HEK293 (cell line): ENCODE data around the gene AK1.

Source experiments
- EGR2 ChIP-seq: fragments of 450-650 bp; formaldehyde crosslinking; IDR thresholded peaks from 2 replicates; pipeline ENCODE4 v1.5.1; 2016; ENCODE audit warnings: low read depth, missing biosample characterization, missing genetic modification characterization
- KLF9 ChIP-seq: fragments of 450-650 bp; formaldehyde crosslinking; IDR thresholded peaks from 2 replicates; pipeline ENCODE4 v1.5.1; 2016; ENCODE audit warnings: missing biosample characterization, missing genetic modification characterization, low read depth
- TRIM28 ChIP-seq: IDR thresholded peaks from 2 replicates; pipeline ENCODE4 v1.6.1; 2011; ENCODE audit warnings: low read length, control low read depth, borderline replicate concordance
- ZBTB1 ChIP-seq: fragments of 450-650 bp; formaldehyde crosslinking; IDR thresholded peaks from 2 replicates; pipeline ENCODE4 v1.5.1; 2016; ENCODE audit warnings: missing biosample characterization, missing genetic modification characterization
- ZBTB17 ChIP-seq: fragments of 450-650 bp; formaldehyde crosslinking; IDR thresholded peaks from 2 replicates; pipeline ENCODE4 v1.5.1; 2016; ENCODE audit warnings: missing biosample characterization, missing genetic modification characterization
- ZNF10 ChIP-seq: fragments of 450-650 bp; formaldehyde crosslinking; IDR thresholded peaks from 2 replicates; pipeline ENCODE4 v1.5.1; 2017; ENCODE audit warnings: missing biosample characterization, missing genetic modification characterization
- ZNF112 ChIP-seq: fragments of 450-650 bp; formaldehyde crosslinking; IDR thresholded peaks from 2 replicates; pipeline ENCODE4 v1.5.0; 2017; ENCODE audit warnings: missing biosample characterization, missing genetic modification characterization
- ZNF140 ChIP-seq: fragments of 450-650 bp; formaldehyde crosslinking; IDR thresholded peaks from 2 replicates; pipeline ENCODE4 v1.5.1; 2016; ENCODE audit warnings: missing biosample characterization, missing genetic modification characterization
- ZNF16 ChIP-seq: fragments of 450-650 bp; formaldehyde crosslinking; IDR thresholded peaks from 2 replicates; pipeline ENCODE4 v1.5.1; 2016; ENCODE audit warnings: low read depth, missing biosample characterization, missing genetic modification characterization
- ZNF223 ChIP-seq: fragments of 450-650 bp; formaldehyde crosslinking; IDR thresholded peaks from 2 replicates; pipeline ENCODE4 v1.5.1; 2016; ENCODE audit warnings: missing biosample characterization, missing genetic modification characterization
- ZNF394 ChIP-seq: fragments of 450-650 bp; formaldehyde crosslinking; IDR thresholded peaks from 2 replicates; pipeline ENCODE4 v1.5.1; 2016; ENCODE audit warnings: missing biosample characterization, missing genetic modification characterization, mild to moderate bottlenecking, moderate library complexity, borderline replicate concordance
- ZNF416 ChIP-seq: fragments of 450-650 bp; formaldehyde crosslinking; IDR thresholded peaks from 2 replicates; pipeline ENCODE4 v1.5.1; 2016; ENCODE audit warnings: missing biosample characterization, missing genetic modification characterization
- ZNF596 ChIP-seq: fragments of 450-650 bp; IDR thresholded peaks from 2 replicates; pipeline ENCODE4 v1.5.0; 2018; ENCODE audit warnings: missing biosample characterization, mild to moderate bottlenecking, missing genetic modification characterization, moderate library complexity
- ZNF621 ChIP-seq: fragments of 450-650 bp; formaldehyde crosslinking; IDR thresholded peaks from 2 replicates; pipeline ENCODE4 v1.5.1; 2017; ENCODE audit warnings: missing biosample characterization, missing genetic modification characterization
- ZNF777 ChIP-seq: fragments of 450-650 bp; formaldehyde crosslinking; IDR thresholded peaks from 2 replicates; pipeline ENCODE4 v1.5.1; 2017; ENCODE audit warnings: missing biosample characterization, missing genetic modification characterization, borderline replicate concordance
- ZNF843 ChIP-seq: fragments of 450-650 bp; formaldehyde crosslinking; IDR thresholded peaks from 2 replicates; pipeline ENCODE4 v1.5.1; 2016; ENCODE audit warnings: missing biosample characterization, missing genetic modification characterization
- TF ChIP-seq, protein P1 (sequence below): fragments of 450-650 bp; formaldehyde crosslinking; IDR thresholded peaks from 2 replicates; pipeline ENCODE4 v1.5.1; 2016; ENCODE audit warnings: missing biosample characterization, missing genetic modification characterization, low read depth
- TF ChIP-seq, protein P2 (sequence below): fragments of 450-650 bp; formaldehyde crosslinking; optimal IDR thresholded peaks from 2 replicates; pipeline ENCODE3; 2016; ENCODE audit warnings: missing biosample characterization, mild to moderate bottlenecking, missing genetic modification characterization
- TF ChIP-seq, protein P3 (sequence below): fragments of 450-650 bp; formaldehyde crosslinking; IDR thresholded peaks from 2 replicates; pipeline ENCODE4 v1.5.1; 2016; ENCODE audit warnings: missing biosample characterization, missing genetic modification characterization, borderline replicate concordance
- TF ChIP-seq, protein P4 (sequence below): fragments of 450-650 bp; formaldehyde crosslinking; IDR thresholded peaks from 2 replicates; pipeline ENCODE4 v1.5.1; 2016; ENCODE audit warnings: missing biosample characterization, missing genetic modification characterization
- TF ChIP-seq, protein P5 (sequence below): fragments of 450-650 bp; formaldehyde crosslinking; conservative IDR thresholded peaks from 2 replicates; pipeline ENCODE4 v1.5.1; 2016; ENCODE audit warnings: low read depth, missing biosample characterization, missing genetic modification characterization

AK1 gene

DNA sequence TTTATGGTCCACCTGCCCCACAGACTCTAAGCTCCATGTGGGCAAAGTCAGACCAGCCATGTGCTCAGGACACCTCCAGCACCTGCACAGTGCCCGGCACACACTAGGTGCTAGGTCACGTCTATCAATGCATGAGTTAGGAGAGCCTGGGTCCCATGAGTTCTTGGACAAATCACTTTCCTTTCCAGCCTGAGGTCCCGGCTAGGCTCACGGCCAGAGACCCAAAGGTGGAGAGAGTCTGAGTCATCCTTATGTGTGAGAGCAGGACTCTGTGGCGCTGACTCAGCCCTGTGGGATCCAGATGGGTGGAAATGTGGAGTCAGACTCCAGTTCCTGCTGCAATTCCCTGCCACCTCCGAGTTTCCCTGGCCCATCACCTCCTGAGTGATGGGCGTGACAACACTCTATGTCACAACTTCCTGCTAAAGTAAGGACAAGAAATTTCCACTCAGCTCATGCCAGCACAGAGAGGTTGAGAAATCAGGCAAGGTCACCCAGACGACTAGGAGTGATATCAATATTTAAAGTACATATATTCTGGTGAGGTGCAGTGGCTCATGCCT is 41.9 kb upstream of the AK1 start (continued):
- TF ChIP-seq ZNF140 (tag by site-specific recombination), result no peak
- TF ChIP-seq, protein P1, sequence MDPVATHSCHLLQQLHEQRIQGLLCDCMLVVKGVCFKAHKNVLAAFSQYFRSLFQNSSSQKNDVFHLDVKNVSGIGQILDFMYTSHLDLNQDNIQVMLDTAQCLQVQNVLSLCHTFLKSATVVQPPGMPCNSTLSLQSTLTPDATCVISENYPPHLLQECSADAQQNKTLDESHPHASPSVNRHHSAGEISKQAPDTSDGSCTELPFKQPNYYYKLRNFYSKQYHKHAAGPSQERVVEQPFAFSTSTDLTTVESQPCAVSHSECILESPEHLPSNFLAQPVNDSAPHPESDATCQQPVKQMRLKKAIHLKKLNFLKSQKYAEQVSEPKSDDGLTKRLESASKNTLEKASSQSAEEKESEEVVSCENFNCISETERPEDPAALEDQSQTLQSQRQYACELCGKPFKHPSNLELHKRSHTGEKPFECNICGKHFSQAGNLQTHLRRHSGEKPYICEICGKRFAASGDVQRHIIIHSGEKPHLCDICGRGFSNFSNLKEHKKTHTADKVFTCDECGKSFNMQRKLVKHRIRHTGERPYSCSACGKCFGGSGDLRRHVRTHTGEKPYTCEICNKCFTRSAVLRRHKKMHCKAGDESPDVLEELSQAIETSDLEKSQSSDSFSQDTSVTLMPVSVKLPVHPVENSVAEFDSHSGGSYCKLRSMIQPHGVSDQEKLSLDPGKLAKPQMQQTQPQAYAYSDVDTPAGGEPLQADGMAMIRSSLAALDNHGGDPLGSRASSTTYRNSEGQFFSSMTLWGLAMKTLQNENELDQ (tag by site-specific recombination), result no peak
- TF ChIP-seq ZNF596, result no peak
- peak; percentile 46; the same call in 1 of the 2 replicates for TF ChIP-seq ZNF10
- no peak for TF ChIP-seq ZNF394 (tag by site-specific recombination)
- TF ChIP-seq ZNF223, result no peak
- TF ChIP-seq EGR2 (tag by site-specific recombination), result 0 out of 2 replicates have a peak, but pooled peaks have one; percentile 19
- TF ChIP-seq, protein P2, sequence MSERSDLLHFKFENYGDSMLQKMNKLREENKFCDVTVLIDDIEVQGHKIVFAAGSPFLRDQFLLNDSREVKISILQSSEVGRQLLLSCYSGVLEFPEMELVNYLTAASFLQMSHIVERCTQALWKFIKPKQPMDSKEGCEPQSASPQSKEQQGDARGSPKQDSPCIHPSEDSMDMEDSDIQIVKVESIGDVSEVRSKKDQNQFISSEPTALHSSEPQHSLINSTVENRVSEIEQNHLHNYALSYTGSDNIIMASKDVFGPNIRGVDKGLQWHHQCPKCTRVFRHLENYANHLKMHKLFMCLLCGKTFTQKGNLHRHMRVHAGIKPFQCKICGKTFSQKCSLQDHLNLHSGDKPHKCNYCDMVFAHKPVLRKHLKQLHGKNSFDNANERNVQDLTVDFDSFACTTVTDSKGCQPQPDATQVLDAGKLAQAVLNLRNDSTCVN (tag by site-specific recombination), result no peak
- no peak for TF ChIP-seq ZNF16 (tag by site-specific recombination)
- no peak for TF ChIP-seq TRIM28
- peak; percentile 26; the same call in 1 of the 2 replicates for TF ChIP-seq ZBTB17 (tag by site-specific recombination)
- TF ChIP-seq, protein P3, sequence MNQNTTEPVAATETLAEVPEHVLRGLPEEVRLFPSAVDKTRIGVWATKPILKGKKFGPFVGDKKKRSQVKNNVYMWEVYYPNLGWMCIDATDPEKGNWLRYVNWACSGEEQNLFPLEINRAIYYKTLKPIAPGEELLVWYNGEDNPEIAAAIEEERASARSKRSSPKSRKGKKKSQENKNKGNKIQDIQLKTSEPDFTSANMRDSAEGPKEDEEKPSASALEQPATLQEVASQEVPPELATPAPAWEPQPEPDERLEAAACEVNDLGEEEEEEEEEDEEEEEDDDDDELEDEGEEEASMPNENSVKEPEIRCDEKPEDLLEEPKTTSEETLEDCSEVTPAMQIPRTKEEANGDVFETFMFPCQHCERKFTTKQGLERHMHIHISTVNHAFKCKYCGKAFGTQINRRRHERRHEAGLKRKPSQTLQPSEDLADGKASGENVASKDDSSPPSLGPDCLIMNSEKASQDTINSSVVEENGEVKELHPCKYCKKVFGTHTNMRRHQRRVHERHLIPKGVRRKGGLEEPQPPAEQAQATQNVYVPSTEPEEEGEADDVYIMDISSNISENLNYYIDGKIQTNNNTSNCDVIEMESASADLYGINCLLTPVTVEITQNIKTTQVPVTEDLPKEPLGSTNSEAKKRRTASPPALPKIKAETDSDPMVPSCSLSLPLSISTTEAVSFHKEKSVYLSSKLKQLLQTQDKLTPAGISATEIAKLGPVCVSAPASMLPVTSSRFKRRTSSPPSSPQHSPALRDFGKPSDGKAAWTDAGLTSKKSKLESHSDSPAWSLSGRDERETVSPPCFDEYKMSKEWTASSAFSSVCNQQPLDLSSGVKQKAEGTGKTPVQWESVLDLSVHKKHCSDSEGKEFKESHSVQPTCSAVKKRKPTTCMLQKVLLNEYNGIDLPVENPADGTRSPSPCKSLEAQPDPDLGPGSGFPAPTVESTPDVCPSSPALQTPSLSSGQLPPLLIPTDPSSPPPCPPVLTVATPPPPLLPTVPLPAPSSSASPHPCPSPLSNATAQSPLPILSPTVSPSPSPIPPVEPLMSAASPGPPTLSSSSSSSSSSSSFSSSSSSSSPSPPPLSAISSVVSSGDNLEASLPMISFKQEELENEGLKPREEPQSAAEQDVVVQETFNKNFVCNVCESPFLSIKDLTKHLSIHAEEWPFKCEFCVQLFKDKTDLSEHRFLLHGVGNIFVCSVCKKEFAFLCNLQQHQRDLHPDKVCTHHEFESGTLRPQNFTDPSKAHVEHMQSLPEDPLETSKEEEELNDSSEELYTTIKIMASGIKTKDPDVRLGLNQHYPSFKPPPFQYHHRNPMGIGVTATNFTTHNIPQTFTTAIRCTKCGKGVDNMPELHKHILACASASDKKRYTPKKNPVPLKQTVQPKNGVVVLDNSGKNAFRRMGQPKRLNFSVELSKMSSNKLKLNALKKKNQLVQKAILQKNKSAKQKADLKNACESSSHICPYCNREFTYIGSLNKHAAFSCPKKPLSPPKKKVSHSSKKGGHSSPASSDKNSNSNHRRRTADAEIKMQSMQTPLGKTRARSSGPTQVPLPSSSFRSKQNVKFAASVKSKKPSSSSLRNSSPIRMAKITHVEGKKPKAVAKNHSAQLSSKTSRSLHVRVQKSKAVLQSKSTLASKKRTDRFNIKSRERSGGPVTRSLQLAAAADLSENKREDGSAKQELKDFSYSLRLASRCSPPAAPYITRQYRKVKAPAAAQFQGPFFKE (tag by site-specific recombination), result no peak
- no peak for TF ChIP-seq ZNF843 (tag by site-specific recombination)
- TF ChIP-seq, protein P4, sequence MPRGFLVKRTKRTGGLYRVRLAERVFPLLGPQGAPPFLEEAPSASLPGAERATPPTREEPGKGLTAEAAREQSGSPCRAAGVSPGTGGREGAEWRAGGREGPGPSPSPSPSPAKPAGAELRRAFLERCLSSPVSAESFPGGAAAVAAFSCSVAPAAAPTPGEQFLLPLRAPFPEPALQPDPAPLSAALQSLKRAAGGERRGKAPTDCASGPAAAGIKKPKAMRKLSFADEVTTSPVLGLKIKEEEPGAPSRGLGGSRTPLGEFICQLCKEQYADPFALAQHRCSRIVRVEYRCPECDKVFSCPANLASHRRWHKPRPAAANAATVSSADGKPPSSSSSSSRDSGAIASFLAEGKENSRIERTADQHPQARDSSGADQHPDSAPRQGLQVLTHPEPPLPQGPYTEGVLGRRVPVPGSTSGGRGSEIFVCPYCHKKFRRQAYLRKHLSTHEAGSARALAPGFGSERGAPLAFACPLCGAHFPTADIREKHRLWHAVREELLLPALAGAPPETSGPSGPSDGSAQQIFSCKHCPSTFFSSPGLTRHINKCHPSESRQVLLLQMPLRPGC (tag by site-specific recombination), result no peak
- TF ChIP-seq KLF9 (tag by site-specific recombination), result 0 out of 2 replicates have a peak, but pooled peaks have one; percentile 21
- no peak for TF ChIP-seq ZNF112 (tag by site-specific recombination)
- TF ChIP-seq ZNF777 (tag by site-specific recombination), result no peak
- TF ChIP-seq, protein P5, sequence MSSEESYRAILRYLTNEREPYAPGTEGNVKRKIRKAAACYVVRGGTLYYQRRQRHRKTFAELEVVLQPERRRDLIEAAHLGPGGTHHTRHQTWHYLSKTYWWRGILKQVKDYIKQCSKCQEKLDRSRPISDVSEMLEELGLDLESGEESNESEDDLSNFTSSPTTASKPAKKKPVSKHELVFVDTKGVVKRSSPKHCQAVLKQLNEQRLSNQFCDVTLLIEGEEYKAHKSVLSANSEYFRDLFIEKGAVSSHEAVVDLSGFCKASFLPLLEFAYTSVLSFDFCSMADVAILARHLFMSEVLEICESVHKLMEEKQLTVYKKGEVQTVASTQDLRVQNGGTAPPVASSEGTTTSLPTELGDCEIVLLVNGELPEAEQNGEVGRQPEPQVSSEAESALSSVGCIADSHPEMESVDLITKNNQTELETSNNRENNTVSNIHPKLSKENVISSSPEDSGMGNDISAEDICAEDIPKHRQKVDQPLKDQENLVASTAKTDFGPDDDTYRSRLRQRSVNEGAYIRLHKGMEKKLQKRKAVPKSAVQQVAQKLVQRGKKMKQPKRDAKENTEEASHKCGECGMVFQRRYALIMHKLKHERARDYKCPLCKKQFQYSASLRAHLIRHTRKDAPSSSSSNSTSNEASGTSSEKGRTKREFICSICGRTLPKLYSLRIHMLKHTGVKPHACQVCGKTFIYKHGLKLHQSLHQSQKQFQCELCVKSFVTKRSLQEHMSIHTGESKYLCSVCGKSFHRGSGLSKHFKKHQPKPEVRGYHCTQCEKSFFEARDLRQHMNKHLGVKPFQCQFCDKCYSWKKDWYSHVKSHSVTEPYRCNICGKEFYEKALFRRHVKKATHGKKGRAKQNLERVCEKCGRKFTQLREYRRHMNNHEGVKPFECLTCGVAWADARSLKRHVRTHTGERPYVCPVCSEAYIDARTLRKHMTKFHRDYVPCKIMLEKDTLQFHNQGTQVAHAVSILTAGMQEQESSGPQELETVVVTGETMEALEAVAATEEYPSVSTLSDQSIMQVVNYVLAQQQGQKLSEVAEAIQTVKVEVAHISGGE (tag by site-specific recombination), result no peak
- TF ChIP-seq ZNF416 (tag by site-specific recombination), result no peak
- no peak for TF ChIP-seq ZNF621 (tag by site-specific recombination)
- TF ChIP-seq ZBTB1 (tag by site-specific recombination), result no peak
